GM18505 (cell line): Measurements from ENCODE around the gene SOX5.

Experiments used
- ATAC-seq: cut with Tn5 transposase; IDR thresholded peaks from one replicate; pipeline ENCODE4 v1.9.1; 2021; ENCODE audit not compliant: unreplicated experiment
- POLR2A ChIP-seq: IDR thresholded peaks from 4 replicates; pipeline ENCODE4 v1.6.1; 2011; ENCODE audit warnings: borderline replicate concordance; ENCODE audit not compliant: insufficient read depth, insufficient read length; ENCODE audit errors: extremely low read depth

Gene SOX5

GRCh38 chr12:23941780-23942179 lies 7.7 kb downstream of the SOX5 start:
- TF ChIP-seq POLR2A, result no peak

GRCh38 chr12:23938422-23938821 lies 11.0 kb downstream of the SOX5 start:
- no peak for ATAC-seq
- no peak for TF ChIP-seq POLR2A

More at GRCh38 chr12:23941780-23942179, 7.7 kb downstream of the SOX5 start:
- ATAC-seq, result no peak

GRCh38 chr12:23931176-23931575 lies 18.3 kb downstream of the SOX5 start:
- TF ChIP-seq POLR2A, result no peak
- ATAC-seq, result no peak

GRCh38 chr12:23930599-23930998 lies 18.9 kb downstream of the SOX5 start:
- no peak for ATAC-seq
- TF ChIP-seq POLR2A, result no peak

- no peak for TF ChIP-seq POLR2A
Measured at GRCh38 chr12:23929906-23930305, 19.6 kb downstream of the SOX5 start.

GRCh38 chr12:23927907-23928306 lies 21.6 kb downstream of the SOX5 start:
- no peak for ATAC-seq
- no peak for TF ChIP-seq POLR2A

More at GRCh38 chr12:23929906-23930305, 19.6 kb downstream of the SOX5 start:
- no peak for ATAC-seq

- no peak for TF ChIP-seq POLR2A
- no peak for ATAC-seq
Measured at GRCh38 chr12:23921099-23921856, 28.2 kb downstream of the SOX5 start.

GRCh38 chr12:23911574-23911973 lies 37.9 kb downstream of the SOX5 start:
- no peak for TF ChIP-seq POLR2A
- no peak for ATAC-seq

- no peak for TF ChIP-seq POLR2A
- no peak for ATAC-seq
Measured at GRCh38 chr12:23909551-23909950, 39.9 kb downstream of the SOX5 start.

GRCh38 chr12:23906329-23906728 lies 43.1 kb downstream of the SOX5 start:
- ATAC-seq, result no peak

GRCh38 chr12:23899434-23899833 lies 50.0 kb downstream of the SOX5 start:
- no peak for ATAC-seq
- no peak for TF ChIP-seq POLR2A

More at GRCh38 chr12:23906329-23906728, 43.1 kb downstream of the SOX5 start:
- no peak for TF ChIP-seq POLR2A

GRCh38 chr12:23898121-23898520 lies 51.3 kb downstream of the SOX5 start:
- no peak for ATAC-seq
- TF ChIP-seq POLR2A, result no peak

GRCh38 chr12:23895792-23896218 lies 53.7 kb downstream of the SOX5 start:
- TF ChIP-seq POLR2A, result no peak
- ATAC-seq, result no peak

- ATAC-seq, result no peak
- no peak for TF ChIP-seq POLR2A
Measured at GRCh38 chr12:23893611-23894010, 55.9 kb downstream of the SOX5 start.

GRCh38 chr12:23891115-23891514 lies 58.4 kb downstream of the SOX5 start:
- peak; percentile 59 for ATAC-seq
- no peak for TF ChIP-seq POLR2A

- no peak for ATAC-seq
- no peak for TF ChIP-seq POLR2A
Measured at GRCh38 chr12:23889069-23889440, 60.4 kb downstream of the SOX5 start.
